Activated T-helper 1 cell treated with anti-CD3 and anti-CD28 coated beads, Interleukin-2, amount 50 U/mL, for 16 hours (primary cell): ENCODE measurements around the gene ZFAND5.

ENCODE experiments used
- DNase-seq, 2 donors: peaks; one replicate each; pipeline ENCODE4 v3.0.0-alpha.2; 2020; ENCODE audit warnings: low read depth in 1 of 2, low spot score in 1 of 2

The ZFAND5 gene

DNA sequence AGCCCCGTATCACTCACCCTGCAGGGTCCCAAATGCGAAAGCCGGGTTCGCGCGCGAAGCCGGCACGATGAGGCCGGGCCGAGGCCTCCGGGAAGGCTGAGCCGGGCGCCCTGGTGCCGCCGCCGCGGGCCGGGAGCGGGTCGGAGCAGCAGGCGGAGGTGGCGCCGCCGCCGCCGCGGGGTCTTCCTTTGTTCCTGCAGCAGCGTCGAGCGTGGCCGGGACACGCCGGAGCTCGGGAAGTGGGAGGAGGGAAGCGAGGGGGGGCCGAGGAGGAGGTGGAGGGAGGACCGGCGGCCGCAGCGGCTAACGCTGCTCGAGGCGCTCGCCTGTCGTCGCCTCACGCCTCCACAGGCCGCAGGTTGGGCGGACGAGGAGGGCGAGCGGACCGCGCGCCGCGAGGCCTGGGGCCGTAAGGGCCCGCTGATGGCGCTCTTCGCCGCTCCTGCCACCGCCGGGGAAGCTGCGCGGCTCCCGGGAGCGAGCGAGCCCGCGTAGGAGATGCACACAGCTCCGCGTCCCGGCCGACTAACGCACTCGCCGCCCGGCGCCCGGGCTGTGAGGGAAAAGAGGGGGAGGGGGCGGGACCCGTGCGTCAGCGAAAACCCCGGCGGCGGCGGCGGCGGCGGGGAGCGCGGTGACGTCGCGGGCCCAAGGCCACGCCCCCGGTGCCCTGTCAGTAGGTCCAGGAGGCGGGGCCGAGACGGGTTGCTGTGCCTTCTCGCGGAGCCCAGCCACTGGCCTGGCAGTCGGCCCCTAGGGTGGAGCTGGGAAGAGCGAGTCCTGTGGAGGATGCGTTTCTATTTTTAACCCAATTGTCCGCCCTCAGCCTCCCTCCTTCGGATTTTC, at the start of gene ZFAND5:
ZFAND5 (minus strand) TSS at position 530 of the 846 bp plus-strand sequence. CDS start 4,430 bp downstream, outside the sequence.
- DNase-seq: peak; percentile 83 to 90

GRCh38 chr9:72412483-72413040, 47.6 kb upstream of the ZFAND5 start:
- DNase-seq: no peak

DNA sequence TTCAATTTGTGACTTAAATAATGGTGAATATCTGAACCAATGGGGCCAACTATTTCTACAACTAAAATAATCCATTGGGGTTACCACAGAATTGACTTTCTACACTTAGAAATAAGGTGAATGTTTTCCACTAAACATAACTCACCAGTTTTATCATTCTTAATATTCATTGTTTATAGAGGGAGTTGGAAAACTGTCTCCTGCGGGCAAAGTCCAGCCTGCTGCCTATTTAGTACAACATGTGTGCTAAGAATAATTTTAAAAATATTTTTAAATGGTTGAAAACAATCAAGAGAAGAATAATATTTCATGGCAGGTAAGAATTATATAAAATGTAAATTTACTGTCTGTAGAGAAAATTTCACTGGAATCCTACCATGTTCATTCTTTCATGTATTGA, 45.2 kb upstream of the ZFAND5 start:
- no peak for DNase-seq

GRCh38 chr9:72407114-72407513, 42.1 kb upstream of the ZFAND5 start:
- DNase-seq: no peak

- DNase-seq: no peak
Observed at GRCh38 chr9:72402744-72403143, 37.7 kb upstream of the ZFAND5 start.

GRCh38 chr9:72401396-72401795, 36.4 kb upstream of the ZFAND5 start:
- DNase-seq: no peak

DNA sequence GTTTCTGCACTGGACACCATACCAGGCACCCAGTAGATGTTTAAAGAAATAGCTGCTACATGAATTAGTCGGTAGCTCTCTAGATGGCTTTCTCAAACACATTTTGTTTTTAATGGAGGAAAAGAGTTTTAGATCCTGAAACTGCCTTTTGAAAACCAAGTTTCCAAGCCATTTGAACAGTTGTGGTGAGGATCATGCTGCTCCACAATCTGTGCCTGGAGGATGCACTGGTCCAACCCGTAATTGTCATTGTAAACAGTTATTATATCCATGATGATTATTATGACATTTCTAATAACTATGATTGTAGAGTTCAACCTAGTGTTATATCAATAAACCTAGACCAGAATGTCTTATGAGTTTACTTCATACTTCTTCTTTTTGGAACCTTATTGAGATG, 35.9 kb upstream of the ZFAND5 start:
- no peak for DNase-seq

DNA sequence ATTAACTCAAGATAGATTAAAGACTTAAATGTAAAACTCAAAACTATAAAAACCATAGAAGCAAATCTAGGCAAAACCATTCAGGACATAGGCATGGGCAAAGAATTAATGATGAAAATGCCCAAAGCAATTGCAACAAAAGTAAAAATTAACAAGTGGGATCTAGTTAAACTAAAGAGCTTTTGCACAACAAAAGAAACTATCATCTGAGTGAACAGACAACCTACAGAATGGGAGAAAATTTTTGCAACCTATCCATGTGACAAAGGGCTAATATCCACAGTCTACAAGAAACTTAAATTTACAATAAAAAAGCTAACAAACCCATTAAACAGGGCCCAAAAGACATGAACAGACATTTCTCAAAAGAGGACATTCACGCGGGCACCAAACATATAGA, 34.4 kb upstream of the ZFAND5 start:
- no peak for DNase-seq

- DNase-seq: no peak
Observed at GRCh38 chr9:72396247-72397091, 31.5 kb upstream of the ZFAND5 start.

DNA sequence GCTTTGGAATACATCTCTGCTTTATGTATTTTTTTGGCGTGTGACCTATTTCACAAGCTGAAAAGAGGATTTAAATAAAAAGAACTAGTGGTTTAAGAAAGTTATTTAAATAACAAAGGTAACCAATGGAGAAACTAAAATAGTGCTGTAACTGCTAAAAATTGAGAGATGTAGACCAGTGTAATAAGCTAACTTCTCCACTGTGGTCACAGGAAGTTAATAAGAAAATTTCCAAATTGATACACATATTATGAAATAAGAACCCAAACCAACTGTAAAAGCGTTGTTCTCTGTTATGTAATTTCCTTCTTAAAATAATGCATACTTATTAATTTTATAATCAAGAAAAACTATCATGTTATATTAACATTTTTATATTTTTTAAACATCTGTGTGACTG, 29.1 kb upstream of the ZFAND5 start:
- no peak for DNase-seq

- DNase-seq: no peak
Observed at GRCh38 chr9:72390907-72391306, 25.9 kb upstream of the ZFAND5 start.

DNA sequence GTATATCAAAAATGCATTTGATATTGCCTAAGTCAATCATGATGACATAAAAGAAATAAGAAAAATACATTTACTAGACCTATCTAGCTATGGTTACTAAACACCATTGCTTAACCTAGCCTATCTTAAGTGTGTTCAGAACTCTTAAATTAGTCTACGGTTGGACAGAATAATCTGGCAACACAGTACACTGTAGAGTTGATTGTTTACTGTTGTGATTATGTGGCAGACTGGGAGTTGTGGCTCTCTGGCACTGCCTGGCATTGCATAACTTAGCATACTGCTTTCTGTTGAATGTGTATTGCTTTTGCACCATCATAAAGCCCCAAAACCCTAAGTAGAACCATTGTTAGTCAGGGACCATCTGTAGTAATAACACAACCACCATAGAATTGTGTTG, 21.2 kb upstream of the ZFAND5 start:
- DNase-seq: no peak

- no peak for DNase-seq
Observed at GRCh38 chr9:72384710-72385485, 19.9 kb upstream of the ZFAND5 start.

DNA sequence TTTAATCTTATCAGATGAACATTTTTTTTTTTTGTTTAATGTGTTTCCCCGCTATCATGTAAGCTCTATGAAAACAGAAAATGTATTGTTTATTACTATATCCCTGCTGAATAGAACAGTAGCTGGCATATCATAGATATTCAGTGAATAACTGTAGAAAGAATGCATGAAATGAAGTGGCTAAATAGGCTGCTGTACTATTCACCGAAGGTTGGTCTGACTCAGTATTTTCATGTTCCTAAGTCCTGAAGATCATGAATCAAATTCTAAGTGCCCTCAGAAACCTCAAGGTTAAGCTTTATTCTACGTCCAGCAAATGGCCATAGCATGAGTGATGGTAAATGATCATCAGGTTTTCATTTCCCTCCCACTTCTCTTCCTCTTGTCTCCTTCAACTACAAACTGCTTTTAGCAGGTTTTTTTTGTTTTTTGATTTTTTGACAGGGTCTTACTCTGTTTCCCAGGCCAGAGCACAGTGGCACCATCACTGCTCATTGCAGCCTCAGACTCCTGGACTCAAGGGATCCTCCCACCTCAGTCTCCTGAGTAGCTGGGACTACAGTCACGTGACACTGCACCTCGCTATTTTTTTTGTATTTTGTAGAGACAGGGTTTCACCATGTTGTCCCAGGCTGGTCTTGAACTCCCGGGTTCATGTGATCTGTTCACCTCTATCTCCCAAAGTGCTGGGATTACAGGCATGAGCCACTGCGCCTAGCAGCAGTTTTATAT, 19.1 kb upstream of the ZFAND5 start:
- no peak for DNase-seq

GRCh38 chr9:72382405-72382804, 17.4 kb upstream of the ZFAND5 start:
- no peak for DNase-seq

DNA sequence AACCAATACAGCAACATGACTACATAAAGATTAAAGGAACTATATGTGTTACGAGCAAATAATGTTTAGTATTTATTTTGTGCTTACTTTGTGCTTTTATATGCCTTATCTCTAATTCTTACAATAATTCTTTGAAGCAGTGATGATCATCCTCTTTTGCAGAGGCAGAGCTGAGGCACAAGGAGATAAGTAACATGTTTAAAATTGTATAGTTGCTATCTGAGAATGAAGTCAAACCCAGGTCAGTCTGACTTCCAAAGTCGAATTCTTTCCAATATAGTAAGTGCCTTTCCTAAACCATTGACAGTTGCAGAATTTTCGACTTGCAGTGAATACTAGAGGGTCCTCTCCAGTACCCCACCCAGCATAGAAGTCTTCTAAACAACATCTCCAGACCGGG, 12.0 kb upstream of the ZFAND5 start:
- DNase-seq: no peak

DNA sequence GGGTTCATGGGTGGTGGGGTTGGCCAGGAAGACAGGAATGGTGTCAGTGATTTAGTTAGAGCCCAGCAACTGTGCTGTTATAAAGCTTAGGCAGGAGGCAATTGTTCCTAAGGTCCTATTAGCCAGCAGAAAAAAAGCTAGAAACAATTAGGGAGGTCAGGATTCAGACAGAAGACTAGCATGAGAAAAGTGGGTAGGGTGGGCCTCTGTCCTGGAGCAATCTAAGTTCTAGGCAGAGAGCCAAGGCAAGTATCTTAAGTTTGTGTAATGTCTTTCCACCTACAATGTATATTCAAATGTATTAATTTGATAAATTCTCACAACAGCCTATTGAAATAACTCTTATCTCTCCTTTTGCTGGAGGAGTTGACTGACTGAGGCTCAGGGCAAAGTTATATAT, 6.1 kb upstream of the ZFAND5 start:
- DNase-seq: no peak

GRCh38 chr9:72365525-72366256, 683 bp upstream of the ZFAND5 start:
- DNase-seq: peak; percentile 12 to 35

DNA sequence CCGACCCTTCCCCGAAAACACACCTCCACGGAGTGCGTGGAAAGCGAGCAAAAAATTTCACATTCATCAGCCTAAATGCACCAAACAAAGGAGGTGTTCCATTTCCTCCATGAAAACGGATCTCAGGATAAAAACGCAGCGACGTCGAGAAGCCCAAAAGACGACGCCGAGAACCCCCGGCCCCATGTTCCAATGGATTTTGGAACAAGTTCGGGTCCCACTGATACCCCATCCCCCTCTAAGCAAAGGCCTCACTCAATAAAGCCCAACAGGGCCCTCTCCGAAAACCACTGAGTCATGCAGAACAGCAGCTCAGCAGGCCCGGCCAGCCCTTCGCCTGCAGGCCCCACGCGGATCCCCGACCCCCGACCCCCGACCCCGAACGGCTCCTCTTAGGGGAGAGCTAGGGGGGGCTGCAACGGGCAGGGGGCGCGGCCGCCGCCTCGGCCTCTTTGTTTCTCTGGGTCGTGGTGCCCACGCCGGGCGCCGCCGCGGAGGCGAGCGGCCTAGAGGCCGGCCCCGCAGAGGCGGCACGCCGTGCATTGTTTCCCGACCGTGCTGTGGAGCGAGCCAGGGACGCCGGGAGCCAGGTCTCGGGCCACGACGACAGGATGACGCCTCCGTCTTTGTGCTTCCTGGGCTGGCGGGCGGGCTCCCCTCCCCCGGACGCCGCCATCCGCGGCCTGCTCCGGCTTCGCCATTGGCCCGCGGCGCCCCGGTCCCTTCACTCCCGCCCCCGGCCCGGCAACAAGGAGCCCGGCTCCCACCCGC, 915 bp downstream of the ZFAND5 start:
- peak; percentile 45 to 60 for DNase-seq
